Memory B cell (primary cell): Measurements from ENCODE around the gene CD37.
A peak's percentile ranks its signal among the peaks of the same experiment; 100 is the strongest.

ENCODE experiments used
- ATAC-seq: fragments of 150-1000 bp; cut with Tn5 transposase; 2 replicates; pipeline ENCODE4 v1.10.0; 2021; ENCODE audit warnings: low read depth, mild to moderate bottlenecking, moderate library complexity
- DNase-seq, 2 donors: peaks; one replicate each; pipeline ENCODE4 v3.0.0; 2022; ENCODE audit warnings: low spot score in 2 of 2
- H3K27ac Mint-ChIP-seq: one replicate; pipeline ENCODE4 v1.8.0; 2022; ENCODE audit warnings: mild to moderate bottlenecking, moderate library complexity, mixed read lengths
- H3K27me3 Mint-ChIP-seq: one replicate; pipeline ENCODE4 v1.8.0; 2022; ENCODE audit warnings: mixed read lengths
- H3K36me3 Mint-ChIP-seq: one replicate; pipeline ENCODE4 v1.8.0; 2022; ENCODE audit warnings: mild to moderate bottlenecking, mixed read lengths
- H3K4me1 Mint-ChIP-seq: one replicate; pipeline ENCODE4 v1.8.0; 2022; ENCODE audit warnings: mixed read lengths
- H3K4me3 Mint-ChIP-seq: one replicate; pipeline ENCODE4 v1.8.0; 2022; ENCODE audit warnings: mild to moderate bottlenecking, moderate library complexity, mixed read lengths
- H3K9me3 Mint-ChIP-seq: one replicate; pipeline ENCODE4 v1.8.0; 2022; ENCODE audit warnings: mixed read lengths

CD37 gene

DNA sequence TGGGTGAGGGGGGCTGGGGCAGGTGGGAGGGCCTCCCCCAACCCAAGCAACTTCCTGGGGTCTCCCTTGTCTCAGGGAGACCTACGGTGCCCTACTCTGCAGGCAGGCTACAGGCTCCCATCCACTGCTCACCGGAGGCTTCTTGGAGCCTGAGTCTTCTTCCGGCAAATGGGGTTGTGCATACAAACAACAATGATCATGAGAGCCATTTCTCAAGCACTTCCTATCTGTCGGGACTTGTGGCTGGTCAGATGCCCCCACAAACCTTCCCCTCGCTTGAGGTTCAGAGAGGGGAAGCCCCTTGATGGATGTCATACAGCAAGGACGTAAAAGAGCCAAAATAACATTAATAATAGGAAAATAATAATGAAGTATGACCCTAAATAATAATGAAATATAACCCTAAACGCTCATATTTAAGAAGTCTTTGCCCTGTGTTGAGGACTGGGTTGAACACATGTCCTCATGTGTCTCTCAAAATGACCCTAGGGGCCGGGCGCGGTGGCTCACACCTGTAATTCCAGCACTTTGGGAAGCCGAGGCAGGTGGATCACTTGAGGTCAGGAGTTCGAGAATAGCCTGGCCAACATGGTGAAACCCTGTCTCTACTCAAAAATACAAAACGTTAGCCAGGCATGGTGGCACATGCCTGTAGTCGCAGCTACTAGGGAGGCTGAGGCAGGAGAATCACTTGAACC lies 727 bp downstream of the CD37 start:
- peaks cover 61% of the 10 kb centered on the region for H3K4me1 Mint-ChIP-seq
- peak overlapping the region; percentile 98 for H3K27ac Mint-ChIP-seq
- ATAC-seq (no peak), DNase-seq (no peak)
- H3K4me3 Mint-ChIP-seq, result peak overlapping the region; percentile 96
- peaks cover 41% of the 10 kb centered on the region for H3K36me3 Mint-ChIP-seq
- H3K9me3 Mint-ChIP-seq, result peaks cover 5% of the 10 kb centered on the region
- no peaks in the 10 kb centered on the region for H3K27me3 Mint-ChIP-seq

DNA sequence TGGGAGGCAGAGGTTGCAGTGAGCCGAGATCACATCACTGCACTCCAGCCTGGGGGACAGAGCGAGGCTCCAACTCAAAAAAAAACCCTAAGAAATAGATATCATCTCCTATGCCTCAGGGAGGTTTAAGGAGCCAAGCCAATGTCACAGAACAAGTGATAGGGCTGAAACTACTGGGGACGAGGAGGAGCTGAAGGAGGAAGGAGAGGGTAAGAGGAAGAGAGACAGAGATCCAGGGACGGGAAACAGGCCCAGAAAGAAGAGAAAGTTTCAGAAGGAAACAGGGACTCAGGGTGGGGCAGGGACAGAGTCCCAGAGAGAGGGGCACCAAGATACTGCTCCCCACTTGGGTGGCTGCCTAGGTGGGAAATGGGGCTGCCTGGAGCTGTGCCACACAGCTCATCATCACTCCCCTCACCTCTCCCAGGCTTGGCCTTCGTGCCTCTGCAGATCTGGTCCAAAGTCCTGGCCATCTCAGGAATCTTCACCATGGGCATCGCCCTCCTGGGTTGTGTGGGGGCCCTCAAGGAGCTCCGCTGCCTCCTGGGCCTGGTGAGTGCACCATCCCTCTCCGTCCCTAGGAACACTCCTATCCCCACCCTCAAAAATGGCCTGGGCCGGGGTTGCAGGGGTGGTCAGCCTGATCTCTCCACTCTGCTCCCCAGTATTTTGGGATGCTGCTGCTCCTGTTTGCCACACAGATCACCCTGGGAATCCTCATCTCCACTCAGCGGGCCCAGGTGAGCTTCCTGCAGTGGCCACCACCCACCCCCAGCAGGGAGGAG lies 1.5 kb downstream of the CD37 start:
- Mint-ChIP-seq H3K4me3 (peak overlapping the region; percentile 96), H3K4me1 (peaks cover 63% of the 10 kb centered on the region), H3K27ac (peak overlapping the region; percentile 98), H3K27me3 (no peaks in the 10 kb centered on the region), H3K9me3 (peaks cover 5% of the 10 kb centered on the region), H3K36me3 (peaks cover 41% of the 10 kb centered on the region)
- DNase-seq, result no peak
- ATAC-seq, result no peak

DNA sequence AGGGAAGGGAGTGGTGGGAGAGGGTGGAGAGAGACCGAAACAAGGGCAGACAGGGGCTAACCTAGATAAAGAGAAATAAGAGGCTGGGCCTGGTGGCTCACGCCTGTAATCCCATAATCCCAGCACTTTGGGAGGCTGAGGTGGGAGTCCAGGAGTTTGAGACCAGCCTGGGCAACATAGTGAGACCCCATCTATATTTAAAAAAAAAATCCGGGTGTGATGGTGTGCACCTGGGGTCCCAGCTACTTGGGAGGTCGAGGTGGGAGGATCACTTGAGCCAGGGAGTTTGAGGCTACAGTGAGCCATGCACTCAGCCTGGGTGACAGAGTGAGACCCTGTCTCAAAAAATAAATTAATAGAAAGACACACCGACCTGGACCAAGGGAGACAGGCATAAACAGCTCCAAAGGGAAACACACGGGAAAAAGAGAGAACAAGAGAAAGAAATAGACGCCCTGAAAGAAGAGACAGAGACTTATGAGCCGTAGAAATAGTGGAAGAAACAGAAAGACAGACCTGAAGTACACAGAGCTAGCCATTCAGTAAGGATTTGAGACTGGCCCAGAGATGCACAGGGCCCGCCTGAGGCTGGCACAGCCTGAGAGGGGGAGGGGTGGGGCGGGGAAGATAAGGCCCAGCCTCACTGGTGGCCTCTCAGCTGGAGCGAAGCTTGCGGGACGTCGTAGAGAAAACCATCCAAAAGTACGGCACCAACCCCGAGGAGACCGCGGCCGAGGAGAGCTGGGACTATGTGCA lies 2.2 kb downstream of the CD37 start:
- peaks cover 41% of the 10 kb centered on the region for H3K36me3 Mint-ChIP-seq

DNA sequence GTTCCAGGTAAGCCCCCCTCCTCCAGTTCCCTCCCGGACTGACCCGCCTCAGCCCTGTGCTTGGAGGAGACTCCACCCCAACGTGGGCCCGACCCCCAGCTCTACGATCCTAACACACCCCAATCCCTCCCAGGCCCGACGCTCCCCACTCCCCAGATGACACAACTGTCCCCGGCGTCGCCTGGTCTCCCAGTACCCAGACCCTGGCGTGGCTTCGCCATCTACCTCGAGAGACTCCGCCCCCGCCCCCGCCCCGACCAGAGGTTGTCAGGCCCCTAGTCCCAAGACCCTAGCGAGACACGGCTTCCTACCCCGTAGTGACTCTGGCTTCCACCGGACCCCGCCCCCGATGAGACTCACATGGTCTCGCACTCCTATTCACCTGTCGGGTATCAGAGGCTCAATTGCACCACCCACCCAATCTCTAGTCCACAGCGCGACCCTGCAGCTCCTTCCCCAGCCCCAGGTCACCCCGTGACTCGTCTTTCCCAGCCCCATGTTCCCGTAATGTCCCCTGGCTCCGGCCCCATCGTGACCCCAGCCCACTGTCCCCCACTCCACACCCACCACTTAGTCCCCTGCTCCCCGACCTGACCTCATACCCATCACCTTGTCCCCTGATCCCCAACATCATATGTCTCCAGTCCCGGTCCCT lies 2.9 kb downstream of the CD37 start:
- no peak for DNase-seq
- Mint-ChIP-seq H3K4me3 (peak overlapping the region; percentile 96), H3K27ac (peak overlapping the region; percentile 98), H3K9me3 (peaks cover 5% of the 10 kb centered on the region), H3K4me1 (peaks cover 65% of the 10 kb centered on the region), H3K36me3 (peaks cover 46% of the 10 kb centered on the region), H3K27me3 (no peaks in the 10 kb centered on the region)
- ATAC-seq, result no peak

More for the DNA sequence above, 2.2 kb downstream of the CD37 start:
- Mint-ChIP-seq H3K4me3 (peak overlapping the region; percentile 96), H3K27ac (peak overlapping the region; percentile 98), H3K4me1 (peaks cover 60% of the 10 kb centered on the region), H3K27me3 (no peaks in the 10 kb centered on the region), H3K9me3 (peaks cover 5% of the 10 kb centered on the region)
- no peak for DNase-seq
- ATAC-seq, result no peak

DNA sequence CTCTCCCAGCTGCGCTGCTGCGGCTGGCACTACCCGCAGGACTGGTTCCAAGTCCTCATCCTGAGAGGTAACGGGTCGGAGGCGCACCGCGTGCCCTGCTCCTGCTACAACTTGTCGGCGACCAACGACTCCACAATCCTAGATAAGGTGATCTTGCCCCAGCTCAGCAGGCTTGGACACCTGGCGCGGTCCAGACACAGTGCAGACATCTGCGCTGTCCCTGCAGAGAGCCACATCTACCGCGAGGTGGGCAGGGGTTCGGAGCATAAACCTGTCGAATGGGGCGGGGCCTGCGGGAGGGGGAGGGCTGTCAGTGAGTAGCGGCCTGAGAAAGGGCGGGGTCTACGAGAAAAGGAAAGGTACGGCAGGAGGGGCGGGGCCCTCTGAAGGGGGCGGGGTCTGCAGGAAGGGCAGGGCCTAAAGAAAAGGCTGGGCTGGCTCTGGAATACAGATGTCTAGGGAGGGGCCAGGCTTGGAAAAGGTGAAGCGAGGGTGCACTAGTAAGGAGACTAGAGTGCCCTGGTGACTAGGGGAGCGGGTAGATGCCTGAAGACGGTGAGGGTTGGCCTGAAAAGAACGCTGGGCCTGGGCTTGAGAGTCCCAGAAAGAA lies 3.6 kb downstream of the CD37 start:
- H3K4me3 Mint-ChIP-seq, result peak overlapping the region; percentile 96
- peaks cover 5% of the 10 kb centered on the region for H3K9me3 Mint-ChIP-seq
- ATAC-seq (peak; percentile 4), DNase-seq (peak; percentile 55 to 63)
- H3K4me1 Mint-ChIP-seq, result peaks cover 61% of the 10 kb centered on the region
- H3K36me3 Mint-ChIP-seq, result peaks cover 46% of the 10 kb centered on the region
- H3K27me3 Mint-ChIP-seq, result no peaks in the 10 kb centered on the region
- H3K27ac Mint-ChIP-seq, result peak overlapping the region; percentile 98

DNA sequence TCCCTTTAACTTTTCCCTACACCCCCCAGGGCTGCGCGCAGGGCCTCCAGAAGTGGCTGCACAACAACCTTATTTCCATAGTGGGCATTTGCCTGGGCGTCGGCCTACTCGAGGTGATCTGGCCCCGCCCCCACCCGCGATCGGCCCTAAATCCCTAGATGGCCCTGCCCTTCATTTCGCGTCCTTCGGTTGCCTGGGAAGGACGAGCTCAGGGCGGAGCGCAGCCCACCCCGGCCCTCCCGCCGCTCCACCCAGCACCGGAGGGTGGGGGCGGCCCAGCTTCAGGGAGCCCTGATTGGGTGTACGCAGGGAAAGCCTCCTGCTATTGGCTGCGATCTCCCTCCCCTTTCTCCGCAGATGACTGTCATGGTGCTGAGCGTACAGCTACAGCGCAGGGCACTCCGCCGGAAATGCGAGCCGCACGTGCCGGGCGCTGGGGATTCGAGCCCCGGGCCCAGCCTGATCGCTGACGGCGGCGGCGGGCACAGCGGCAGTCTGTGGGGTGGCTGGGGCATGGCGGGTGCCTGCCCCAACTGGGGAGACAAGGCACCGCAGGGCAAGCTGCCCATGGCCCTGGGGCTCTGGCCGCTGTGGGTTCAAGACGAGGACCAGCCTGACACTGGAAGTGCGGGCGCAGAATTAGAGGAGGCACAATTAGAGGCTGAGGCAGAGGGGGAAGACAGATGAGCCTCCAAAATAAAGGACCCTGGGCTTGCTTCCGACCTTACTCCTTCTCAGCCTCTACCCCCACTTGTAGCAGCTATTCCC lies 4.3 kb downstream of the CD37 start:
- DNase-seq (peak in 1 of 2 donors; percentile 45), ATAC-seq (peak; percentile 7)
- Mint-ChIP-seq H3K27me3 (no peaks in the 10 kb centered on the region), H3K9me3 (peaks cover 5% of the 10 kb centered on the region), H3K4me3 (peak overlapping the region; percentile 96), H3K27ac (peak overlapping the region; percentile 98), H3K36me3 (peaks cover 47% of the 10 kb centered on the region), H3K4me1 (peaks cover 56% of the 10 kb centered on the region)

DNA sequence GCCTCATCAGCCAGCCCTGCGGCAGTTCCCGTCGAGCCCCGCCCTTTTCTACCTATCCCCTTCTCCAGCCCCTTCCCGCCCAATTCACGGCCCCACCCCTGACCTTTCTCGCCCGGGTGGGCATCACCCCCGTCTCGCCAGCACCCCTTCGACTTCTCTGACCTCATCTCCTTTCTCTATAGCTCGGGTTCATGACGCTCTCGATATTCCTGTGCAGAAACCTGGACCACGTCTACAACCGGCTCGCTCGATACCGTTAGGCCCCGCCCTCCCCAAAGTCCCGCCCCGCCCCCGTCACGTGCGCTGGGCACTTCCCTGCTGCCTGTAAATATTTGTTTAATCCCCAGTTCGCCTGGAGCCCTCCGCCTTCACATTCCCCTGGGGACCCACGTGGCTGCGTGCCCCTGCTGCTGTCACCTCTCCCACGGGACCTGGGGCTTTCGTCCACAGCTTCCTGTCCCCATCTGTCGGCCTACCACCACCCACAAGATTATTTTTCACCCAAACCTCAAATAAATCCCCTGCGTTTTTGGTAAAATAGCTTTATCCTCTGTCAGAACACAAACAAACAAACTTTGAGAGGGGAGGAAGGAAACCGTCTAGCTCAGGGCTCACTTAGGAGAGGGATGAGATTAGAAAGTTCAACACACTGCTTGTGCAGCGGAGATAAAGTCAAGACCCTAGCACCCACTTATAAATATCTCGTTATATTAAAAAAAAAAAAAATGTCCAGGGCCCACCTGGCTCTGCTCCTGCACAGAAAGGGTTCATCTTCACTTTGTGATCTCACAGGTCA lies 5.1 kb downstream of the CD37 start:
- Mint-ChIP-seq H3K9me3 (peaks cover 5% of the 10 kb centered on the region), H3K4me1 (peaks cover 61% of the 10 kb centered on the region), H3K4me3 (peak overlapping the region; percentile 85), H3K27ac (peak overlapping the region; percentile 91), H3K27me3 (no peaks in the 10 kb centered on the region), H3K36me3 (peaks cover 54% of the 10 kb centered on the region)
- DNase-seq (peak; percentile 84 to 96), ATAC-seq (peak; percentile 78)

DNA sequence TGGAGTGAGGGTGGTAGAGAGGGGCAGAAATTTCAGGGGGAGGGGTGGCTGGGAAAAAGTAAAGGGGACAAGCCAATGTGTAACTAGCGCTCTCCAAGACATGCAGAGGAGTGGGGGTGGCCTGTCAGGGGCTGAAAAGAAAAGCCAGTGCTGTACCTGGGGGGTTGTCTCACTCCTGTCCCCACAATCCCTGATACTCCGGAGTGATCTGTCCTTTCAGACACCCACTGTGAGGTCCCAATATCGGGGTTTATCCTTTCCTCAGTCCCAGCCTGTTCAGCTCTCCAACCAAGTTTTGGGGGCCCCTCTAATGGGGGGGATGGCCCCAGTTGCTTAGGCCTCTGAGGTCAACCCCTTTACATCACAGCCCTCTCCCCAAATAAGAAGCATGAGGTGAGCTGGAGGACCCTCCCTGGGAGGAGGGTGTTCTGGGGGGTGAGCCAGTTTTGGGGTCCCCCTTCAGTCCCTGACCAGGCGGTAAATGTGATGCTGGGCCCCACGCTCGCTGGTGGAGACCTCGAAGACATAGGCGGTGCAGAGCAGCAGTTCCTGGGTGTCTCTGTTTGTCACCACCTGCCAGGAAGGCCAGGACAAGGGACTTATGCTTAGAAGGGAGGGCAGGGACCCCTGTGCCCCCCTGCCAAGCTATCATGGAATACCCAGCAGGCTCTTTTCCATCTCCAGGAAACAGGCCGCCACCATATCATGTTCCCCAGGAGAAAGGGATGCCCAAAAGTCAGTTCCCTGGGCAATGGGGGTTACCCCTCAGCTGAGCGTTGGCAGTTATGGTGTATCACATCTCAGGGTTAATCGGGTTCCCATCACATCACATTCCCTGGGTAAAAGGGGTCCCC lies 5.9 kb downstream of the CD37 start:
- peaks cover 5% of the 10 kb centered on the region for H3K9me3 Mint-ChIP-seq
- H3K4me3 Mint-ChIP-seq, result peak overlapping the region; percentile 25
- peak overlapping the region; percentile 91 for H3K27ac Mint-ChIP-seq
- no peaks in the 10 kb centered on the region for H3K27me3 Mint-ChIP-seq
- ATAC-seq (no peak), DNase-seq (peak in 1 of 2 donors; percentile 36)
- peaks cover 48% of the 10 kb centered on the region for H3K36me3 Mint-ChIP-seq
- peaks cover 61% of the 10 kb centered on the region for H3K4me1 Mint-ChIP-seq

DNA sequence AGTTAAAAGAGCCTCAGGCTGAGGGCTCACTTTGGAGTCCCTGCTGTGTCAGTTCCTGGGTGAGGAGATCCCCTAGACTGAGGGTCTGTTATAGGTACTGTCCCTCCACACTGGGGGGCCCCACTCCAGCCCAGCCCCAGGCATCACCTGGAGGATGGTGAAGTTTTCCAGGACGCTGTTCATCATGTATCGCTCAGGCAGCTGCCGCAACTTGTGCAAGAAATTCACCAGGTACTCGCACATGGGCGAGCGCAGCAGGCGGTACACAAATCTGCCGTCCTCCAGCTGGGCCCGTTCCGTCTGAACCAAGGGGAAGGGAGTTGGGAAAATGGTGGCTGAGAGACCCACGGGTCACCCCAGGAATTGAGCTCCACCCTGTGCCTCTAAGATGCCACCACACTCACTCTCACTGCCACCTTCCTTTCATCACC lies 7.1 kb downstream of the CD37 start:
- Mint-ChIP-seq H3K36me3 (peaks cover 40% of the 10 kb centered on the region), H3K4me3 (no peak overlapping the region), H3K4me1 (peaks cover 56% of the 10 kb centered on the region), H3K9me3 (peaks cover 5% of the 10 kb centered on the region), H3K27ac (peak overlapping the region; percentile 39), H3K27me3 (no peaks in the 10 kb centered on the region)
- no peak for ATAC-seq
- no peak for DNase-seq

DNA sequence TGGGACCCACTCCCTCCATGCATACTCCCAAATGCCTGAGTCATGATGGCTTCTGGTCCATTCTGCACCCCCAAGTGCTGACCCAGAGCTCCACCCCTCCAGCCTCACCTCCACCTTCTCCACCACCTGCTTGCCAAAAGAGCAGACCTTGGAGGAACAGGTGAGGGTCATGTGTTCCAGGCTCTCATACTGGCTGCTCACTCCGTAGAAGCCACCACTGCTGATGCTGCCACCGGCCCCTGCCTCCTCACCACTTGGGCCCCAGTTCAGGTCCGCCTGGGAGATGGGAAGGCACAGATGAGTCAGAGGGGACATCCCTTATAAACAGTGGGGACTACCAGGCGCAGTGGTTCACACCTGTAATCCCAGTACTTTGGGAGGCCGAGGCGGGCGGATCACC lies 7.9 kb downstream of the CD37 start:
- H3K4me3 Mint-ChIP-seq, result peak overlapping the region; percentile 4

DNA sequence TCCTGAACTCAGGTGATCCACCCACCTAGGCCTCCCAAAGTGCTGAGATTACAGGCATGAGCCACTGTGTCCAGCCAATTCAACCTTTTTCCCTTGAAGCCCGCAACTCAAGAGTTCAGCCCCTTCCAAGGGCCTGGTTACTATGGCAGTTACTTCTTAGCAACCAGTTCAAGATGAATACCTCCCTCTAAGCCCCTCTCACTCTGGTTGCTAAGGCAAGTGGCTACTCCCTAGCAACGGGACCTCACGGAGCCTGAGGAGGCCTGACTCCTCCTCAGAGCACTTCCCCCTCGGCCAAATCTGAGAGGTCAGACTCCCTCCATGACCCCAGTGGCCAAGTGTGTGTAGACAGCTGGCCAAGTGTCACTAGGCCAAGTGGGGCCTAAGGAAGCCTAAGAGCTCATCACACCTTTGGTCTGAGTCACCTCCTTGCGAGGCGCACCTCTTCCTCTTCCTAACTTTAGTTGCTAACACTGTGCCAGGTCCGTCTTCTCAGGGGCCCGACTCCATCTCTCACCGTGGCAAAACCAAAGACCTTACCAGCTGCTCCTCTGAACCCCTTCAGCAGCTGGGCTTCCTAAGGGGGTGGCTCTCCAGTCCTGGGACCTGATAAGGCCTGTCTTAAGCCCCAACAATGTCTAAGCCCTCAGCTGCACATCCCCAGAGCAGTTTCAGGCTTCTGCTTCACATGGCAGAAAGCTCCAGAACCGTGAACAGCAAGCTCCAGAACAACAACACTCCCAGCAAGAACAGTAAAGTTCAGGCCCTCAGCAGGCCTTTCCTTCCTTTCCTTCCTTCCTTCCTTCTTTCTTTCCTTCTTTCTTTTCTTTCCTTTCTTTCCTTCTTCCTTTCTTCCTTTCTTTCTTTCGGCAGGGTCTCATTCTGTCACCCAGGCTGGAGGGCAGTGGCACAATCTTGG lies 9.6 kb downstream of the CD37 start:
- Mint-ChIP-seq H3K9me3 (peaks cover 1% of the 10 kb centered on the region), H3K27ac (peak overlapping the region; percentile 69), H3K4me3 (no peak overlapping the region), H3K36me3 (peaks cover 21% of the 10 kb centered on the region), H3K27me3 (no peaks in the 10 kb centered on the region), H3K4me1 (peaks cover 50% of the 10 kb centered on the region)
- ATAC-seq (no peak), DNase-seq (no peak)

More for the DNA sequence above, 7.9 kb downstream of the CD37 start:
- DNase-seq (no peak), ATAC-seq (no peak)
- Mint-ChIP-seq H3K36me3 (peaks cover 34% of the 10 kb centered on the region), H3K9me3 (peaks cover 5% of the 10 kb centered on the region), H3K27me3 (no peaks in the 10 kb centered on the region), H3K27ac (peak overlapping the region; percentile 39), H3K4me1 (peaks cover 56% of the 10 kb centered on the region)
